C4-2B (cell line): Measurements from ENCODE around the gene TRIM32.

ENCODE experiments used
- ZFX ChIP-seq: fragments of 450-650 bp; IDR thresholded peaks from 2 replicates; pipeline ENCODE4 v1.6.1; 2017
- TF ChIP-seq, protein P1 (sequence below): fragments of 450-650 bp; conservative IDR thresholded peaks from 2 replicates; pipeline ENCODE4 v1.5.1; 2017; ENCODE audit warnings: mild to moderate bottlenecking

- TF ChIP-seq, protein P1, sequence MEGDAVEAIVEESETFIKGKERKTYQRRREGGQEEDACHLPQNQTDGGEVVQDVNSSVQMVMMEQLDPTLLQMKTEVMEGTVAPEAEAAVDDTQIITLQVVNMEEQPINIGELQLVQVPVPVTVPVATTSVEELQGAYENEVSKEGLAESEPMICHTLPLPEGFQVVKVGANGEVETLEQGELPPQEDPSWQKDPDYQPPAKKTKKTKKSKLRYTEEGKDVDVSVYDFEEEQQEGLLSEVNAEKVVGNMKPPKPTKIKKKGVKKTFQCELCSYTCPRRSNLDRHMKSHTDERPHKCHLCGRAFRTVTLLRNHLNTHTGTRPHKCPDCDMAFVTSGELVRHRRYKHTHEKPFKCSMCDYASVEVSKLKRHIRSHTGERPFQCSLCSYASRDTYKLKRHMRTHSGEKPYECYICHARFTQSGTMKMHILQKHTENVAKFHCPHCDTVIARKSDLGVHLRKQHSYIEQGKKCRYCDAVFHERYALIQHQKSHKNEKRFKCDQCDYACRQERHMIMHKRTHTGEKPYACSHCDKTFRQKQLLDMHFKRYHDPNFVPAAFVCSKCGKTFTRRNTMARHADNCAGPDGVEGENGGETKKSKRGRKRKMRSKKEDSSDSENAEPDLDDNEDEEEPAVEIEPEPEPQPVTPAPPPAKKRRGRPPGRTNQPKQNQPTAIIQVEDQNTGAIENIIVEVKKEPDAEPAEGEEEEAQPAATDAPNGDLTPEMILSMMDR: no peak
- TF ChIP-seq ZFX: no peak
These were observed 28.6 kb downstream of the TRIM32 start for GRCh38 chr9:116715751-116716150.
